A204.1 (cell line): ENCODE results near the gene HSPB6.

Experiments
- FAIRE-seq: peaks from 2 replicates; lab custom pipeline; 2012; peaks lifted over from hg19 to GRCh38; lab: Jason Lieb, UNC

The HSPB6 gene

DNA sequence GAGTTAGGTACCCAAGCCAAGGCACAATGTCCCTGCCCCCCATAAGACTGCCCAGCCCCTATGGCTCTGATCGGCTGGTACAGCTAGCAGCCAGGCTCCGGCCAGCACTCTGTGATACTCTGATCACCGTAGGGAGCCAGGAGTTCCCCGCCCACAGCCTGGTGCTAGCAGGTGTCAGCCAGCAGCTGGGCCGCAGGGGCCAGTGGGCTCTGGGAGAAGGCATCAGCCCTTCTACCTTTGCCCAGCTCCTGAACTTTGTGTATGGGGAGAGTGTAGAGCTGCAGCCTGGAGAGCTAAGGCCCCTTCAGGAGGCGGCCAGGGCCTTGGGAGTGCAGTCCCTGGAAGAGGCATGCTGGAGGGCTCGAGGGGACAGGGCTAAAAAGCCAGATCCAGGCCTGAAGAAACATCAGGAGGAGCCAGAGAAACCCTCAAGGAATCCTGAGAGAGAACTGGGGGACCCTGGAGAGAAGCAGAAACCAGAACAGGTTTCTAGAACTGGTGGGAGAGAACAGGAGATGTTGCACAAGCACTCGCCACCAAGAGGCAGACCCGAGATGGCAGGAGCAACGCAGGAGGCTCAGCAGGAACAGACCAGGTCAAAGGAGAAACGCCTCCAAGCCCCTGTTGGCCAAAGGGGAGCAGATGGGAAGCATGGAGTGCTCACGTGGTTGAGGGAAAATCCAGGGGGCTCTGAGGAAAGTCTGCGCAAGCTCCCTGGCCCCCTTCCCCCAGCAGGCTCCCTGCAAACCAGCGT is 42.1 kb downstream of the HSPB6 start:
- FAIRE-seq = no peak

DNA sequence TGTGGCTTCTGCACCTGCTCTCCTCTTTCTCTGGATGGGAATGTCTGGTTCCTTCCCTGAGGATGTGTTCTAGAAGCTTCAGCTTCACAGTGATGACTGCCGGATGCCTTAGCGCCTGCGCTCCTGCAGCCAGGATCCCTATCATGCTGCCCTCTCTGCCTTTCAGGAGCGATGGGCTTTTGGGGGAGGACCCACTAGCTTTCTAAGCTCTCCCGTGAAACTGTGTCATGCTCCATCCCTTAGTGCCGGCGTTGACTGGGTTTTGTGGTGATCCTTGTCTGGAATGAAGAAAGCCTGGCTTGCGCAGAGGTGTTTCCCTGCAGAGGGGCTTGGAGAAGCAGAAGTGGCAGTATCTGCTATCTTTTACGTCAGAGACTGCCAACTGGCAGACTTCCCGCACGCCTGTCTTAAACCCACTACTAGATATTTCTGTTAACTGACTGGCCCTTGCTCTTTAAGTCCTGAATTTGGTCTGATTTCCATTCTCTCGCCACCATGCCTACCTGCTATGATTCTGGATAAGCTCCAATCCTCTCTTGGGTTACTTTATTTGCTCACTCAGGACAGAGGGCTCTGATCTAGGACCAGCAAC is 42.8 kb downstream of the HSPB6 start:
- FAIRE-seq = no peak

DNA sequence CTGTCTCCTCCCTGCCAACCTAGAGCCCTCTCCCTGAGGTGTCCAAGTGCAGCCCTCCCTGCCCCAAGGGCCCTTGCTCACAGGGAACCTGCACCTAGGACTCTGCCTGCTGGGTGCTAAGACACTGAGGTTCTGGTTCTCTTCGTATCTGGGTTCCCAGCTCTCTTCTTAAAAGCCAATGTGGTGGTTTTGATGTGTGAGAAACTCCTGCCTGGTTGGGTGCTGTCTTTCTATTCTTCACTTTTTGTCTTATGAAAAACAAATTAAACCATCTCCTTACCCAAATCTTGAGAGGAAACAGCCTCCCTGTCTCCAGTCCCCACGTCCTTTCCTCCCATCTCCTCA is 43.4 kb downstream of the HSPB6 start:
- no peak for FAIRE-seq

DNA sequence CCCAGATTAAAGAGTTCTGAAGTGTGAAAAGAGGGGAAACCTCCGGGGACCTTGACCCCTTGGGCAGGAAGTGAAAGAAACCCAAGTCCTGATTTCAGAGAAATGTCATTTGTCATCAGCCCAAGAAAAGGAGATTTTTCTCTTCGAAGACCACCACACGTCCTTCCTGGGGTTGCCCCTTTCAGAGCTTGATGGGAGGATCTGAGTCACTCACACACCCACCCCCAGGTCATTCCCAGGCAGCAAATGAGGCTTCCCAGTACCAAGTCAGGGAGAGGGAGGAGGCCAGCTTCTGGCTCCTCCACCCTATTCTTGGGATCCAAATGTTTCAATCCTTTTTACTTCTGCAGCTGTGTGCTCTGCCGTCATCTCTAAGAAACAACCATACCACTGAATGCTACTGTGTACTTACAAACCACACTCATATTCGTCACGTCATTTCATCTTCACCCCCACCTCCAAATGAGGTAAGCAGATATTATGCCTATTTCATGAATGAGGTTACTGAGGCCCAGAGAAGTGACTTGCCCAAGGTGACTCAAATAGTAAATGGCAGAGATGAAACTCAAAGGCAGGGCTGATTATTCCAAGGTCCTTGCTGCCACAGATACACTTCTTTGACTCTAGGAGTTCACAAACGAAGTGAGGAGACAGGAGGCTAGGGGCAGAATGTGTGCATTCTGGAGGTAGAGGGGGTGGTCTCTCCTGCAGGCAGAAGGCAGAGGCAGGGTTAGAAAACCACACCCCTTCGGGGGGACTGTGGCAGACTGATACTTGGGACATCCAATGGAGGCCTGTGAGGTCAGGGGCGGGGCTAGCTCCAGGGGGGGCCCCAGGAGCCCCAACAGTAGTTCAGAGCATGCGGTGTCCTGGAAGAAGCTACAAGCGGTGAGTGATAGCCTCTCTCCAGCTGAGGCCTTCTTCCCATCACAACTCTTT is 44.0 kb downstream of the HSPB6 start:
- no peak for FAIRE-seq

DNA sequence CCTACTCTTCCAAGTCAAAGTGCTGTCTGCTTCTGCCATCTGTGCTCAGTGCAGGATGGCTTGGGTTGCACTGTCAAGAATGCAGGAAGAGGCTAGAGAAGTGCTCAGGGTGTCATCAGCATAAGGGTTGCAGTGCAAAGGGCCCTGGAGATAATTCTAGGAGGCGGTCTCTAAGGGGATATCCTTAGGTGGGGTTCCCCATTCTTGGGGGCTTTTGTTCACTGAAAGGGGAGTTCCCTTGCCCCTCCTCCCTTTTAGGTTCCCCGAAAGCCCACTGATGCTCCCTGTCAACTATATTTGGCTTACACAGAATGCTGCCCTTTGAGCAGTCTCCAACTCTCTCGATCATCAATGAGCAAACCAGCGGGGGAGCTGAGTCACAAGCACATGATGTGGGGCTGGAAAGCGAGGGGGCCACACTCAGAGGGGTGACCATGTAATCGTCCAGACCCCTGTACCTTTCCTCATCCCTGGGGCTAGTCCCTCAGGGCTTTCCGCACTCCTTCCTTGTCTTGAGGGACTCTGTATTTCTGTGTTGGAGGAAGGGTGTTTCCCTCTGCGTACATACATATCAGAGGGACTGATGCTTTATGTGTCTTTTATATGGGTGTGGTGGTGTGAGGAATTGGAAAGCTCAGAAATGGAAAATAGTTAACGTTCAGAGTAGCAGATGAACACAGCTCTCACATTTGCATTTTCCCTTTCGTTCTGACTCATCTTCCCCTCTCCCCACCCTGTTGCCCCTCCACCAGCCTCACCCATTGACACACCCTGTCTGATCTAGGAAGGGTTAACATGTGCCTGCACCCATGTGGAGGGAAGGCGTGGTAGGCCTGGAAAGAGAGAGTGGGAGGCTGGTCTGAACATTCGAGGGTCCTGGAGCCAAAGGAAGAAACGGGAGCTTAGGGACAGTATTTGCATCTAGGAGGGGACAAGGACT is 45.8 kb downstream of the HSPB6 start:
- FAIRE-seq = no peak

DNA sequence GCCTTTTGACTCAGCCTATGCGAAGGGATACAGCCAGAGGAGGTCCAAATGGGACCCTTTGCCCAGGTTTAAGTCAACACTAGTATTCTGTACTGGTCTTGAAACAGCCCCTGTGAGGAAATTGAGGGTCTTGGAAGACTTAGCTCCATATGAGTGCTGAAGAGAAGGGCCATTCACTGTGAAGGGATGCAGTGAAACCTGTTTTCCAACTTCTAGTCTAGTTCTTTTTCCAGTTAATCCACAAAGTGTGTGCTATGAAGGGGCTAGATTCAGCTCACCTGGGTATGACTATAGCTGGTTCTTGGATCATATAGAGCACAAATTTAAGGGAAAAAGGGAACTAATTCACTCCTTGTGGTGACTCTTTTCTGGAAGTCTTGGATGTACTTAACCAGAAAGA is 48.4 kb downstream of the HSPB6 start:
- no peak for FAIRE-seq
